GM10266 (cell line): Measurements from ENCODE around the gene TCF20.

Source experiments
- DNase-seq: peaks from one replicate; pipeline ENCODE4 v3.0.0; 2012; ENCODE audit errors: extremely low spot score
- CTCF ChIP-seq: IDR thresholded peaks from 2 replicates; pipeline ENCODE4 v1.5.1; 2012; ENCODE audit warnings: mild to moderate bottlenecking, low read depth; ENCODE audit not compliant: control insufficient read depth, insufficient read depth; ENCODE audit errors: missing control alignments

Gene TCF20

GRCh38 chr22:42236848-42237247 is 33.6 kb downstream of the TCF20 start:
- TF ChIP-seq CTCF: no peak
- DNase-seq: no peak

- no peak for DNase-seq
- no peak for TF ChIP-seq CTCF
Observed at GRCh38 chr22:42236268-42236667, 34.2 kb downstream of the TCF20 start.

- no peak for TF ChIP-seq CTCF
- DNase-seq: no peak
Observed at GRCh38 chr22:42233879-42234278, 36.6 kb downstream of the TCF20 start.

GRCh38 chr22:42231929-42232328 is 38.5 kb downstream of the TCF20 start:
- DNase-seq: no peak
- no peak for TF ChIP-seq CTCF

- no peak for DNase-seq
- no peak for TF ChIP-seq CTCF
Observed at GRCh38 chr22:42229455-42230149, 40.9 kb downstream of the TCF20 start.

- no peak for TF ChIP-seq CTCF
- no peak for DNase-seq
Observed at GRCh38 chr22:42228483-42228882, 42.0 kb downstream of the TCF20 start.

GRCh38 chr22:42227435-42227834 is 43.0 kb downstream of the TCF20 start:
- TF ChIP-seq CTCF: no peak
- no peak for DNase-seq
